Measurements from ENCODE around the gene VWA3A.

The VWA3A gene

GRCh38 chr16:22071331-22071910 lies 20.9 kb upstream of the VWA3A start:
- DNase-seq (no peak), ATAC-seq (replicated peaks) (peak in 1 of 2 donors; percentile 31)
- Mint-ChIP-seq H3K27me3 (no peaks in the 10 kb centered on the region), H3K9me3 (peaks cover 4 to 5% of the 10 kb centered on the region in 2 donors), H3K4me1 (peaks cover 0 to 5% of the 10 kb centered on the region in 2 donors), H3K27ac (no peak overlapping the region), H3K4me3 (no peak overlapping the region), H3K36me3 (peaks cover 9 to 11% of the 10 kb centered on the region in 2 donors)

DNA sequence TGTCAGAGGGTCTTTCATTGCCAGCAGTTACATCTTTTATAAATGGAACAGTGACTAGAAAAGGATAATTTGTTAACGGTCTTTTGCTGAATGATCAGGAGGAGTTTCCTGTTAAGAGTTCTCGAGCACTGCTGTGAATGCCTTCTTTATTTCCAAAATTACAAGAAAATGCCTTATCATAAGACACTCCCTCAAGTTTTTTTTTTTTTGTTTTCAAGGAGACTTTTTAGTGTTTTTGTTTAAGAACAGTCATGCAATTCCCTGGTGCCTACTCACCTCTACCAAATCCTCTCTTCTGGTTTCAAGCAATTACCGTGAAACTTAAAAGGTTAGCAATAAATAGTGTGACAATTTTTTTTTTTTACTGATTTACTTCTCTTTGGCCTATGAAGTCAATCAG lies 19.0 kb upstream of the VWA3A start:
- Mint-ChIP-seq H3K36me3 (no peaks in the 10 kb centered on the region), H3K27ac (no peak overlapping the region), H3K4me3 (no peak overlapping the region), H3K4me1 (peaks cover 0 to 5% of the 10 kb centered on the region in 2 donors), H3K27me3 (no peaks in the 10 kb centered on the region), H3K9me3 (no peaks in the 10 kb centered on the region)
- ATAC-seq (replicated peaks): no peak
- DNase-seq: no peak

GRCh38 chr16:22075043-22075757 lies 17.1 kb upstream of the VWA3A start:
- ATAC-seq (replicated peaks) (peak in 1 of 2 donors; percentile 10), DNase-seq (no peak)

DNA sequence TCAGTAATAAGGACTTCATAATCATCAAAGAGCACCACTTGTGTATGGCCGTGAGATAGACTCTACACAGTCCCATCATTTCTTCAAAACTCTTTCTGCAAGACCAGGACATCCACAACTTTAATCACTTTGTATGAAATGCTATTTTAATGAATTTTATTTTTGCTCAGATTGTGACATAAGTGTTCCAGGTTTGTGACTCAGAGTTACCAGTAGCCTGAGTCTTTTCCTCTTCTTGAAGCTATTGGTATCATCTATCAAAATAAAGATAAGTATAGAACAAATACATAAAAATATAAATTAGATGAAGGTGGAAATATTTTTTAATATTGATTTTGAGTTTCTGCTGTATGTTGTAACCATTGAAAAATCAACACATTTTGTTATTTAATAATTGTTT lies 16.6 kb upstream of the VWA3A start:
- H3K9me3 Mint-ChIP-seq: no peaks in the 10 kb centered on the region
- DNase-seq (no peak), ATAC-seq (replicated peaks) (no peak)
- H3K4me3 Mint-ChIP-seq: no peak overlapping the region
- no peak overlapping the region for H3K27ac Mint-ChIP-seq
- H3K36me3 Mint-ChIP-seq: peaks cover 0 to 1% of the 10 kb centered on the region in 2 donors
- peaks cover 0 to 5% of the 10 kb centered on the region in 2 donors for H3K4me1 Mint-ChIP-seq
- no peaks in the 10 kb centered on the region for H3K27me3 Mint-ChIP-seq

More at GRCh38 chr16:22075043-22075757, 17.1 kb upstream of the VWA3A start:
- Mint-ChIP-seq H3K36me3 (no peaks in the 10 kb centered on the region), H3K9me3 (no peaks in the 10 kb centered on the region), H3K4me3 (no peak overlapping the region), H3K4me1 (peaks cover 0 to 5% of the 10 kb centered on the region in 2 donors), H3K27me3 (no peaks in the 10 kb centered on the region), H3K27ac (no peak overlapping the region)

GRCh38 chr16:22077700-22078313 lies 14.5 kb upstream of the VWA3A start:
- Mint-ChIP-seq H3K4me3 (no peak overlapping the region), H3K27ac (no peak overlapping the region), H3K9me3 (no peaks in the 10 kb centered on the region), H3K36me3 (peaks cover 1 to 4% of the 10 kb centered on the region in 2 donors), H3K27me3 (no peaks in the 10 kb centered on the region), H3K4me1 (peaks cover 0 to 5% of the 10 kb centered on the region in 2 donors)
- DNase-seq (peak; percentile 48), ATAC-seq (replicated peaks) (peak; percentile 82 to 84)

DNA sequence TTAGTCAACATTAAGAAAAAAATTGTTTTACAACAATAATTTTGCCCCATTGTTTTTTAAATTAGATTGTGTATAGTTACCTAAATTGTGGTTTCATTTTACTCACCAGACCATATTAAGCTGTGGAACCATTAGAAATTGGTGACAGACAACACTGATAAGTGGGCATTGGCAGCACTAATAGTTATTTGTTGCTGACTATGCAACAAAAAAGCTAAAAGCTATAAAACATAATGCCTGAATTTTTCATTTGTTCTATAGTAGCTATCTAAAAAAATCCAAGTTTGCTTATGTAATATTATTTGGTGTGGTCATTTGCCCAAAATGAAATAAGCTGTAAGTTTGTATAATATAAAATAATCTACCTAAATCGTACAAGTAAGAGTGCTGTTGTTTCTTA lies 13.7 kb upstream of the VWA3A start:
- peaks cover 1 to 4% of the 10 kb centered on the region in 2 donors for H3K36me3 Mint-ChIP-seq
- H3K4me3 Mint-ChIP-seq: no peak overlapping the region
- H3K4me1 Mint-ChIP-seq: peaks cover 0 to 5% of the 10 kb centered on the region in 2 donors
- no peak for ATAC-seq (replicated peaks)
- no peak overlapping the region for H3K27ac Mint-ChIP-seq
- no peaks in the 10 kb centered on the region for H3K9me3 Mint-ChIP-seq
- H3K27me3 Mint-ChIP-seq: no peaks in the 10 kb centered on the region
- DNase-seq: no peak

GRCh38 chr16:22081050-22081449 lies 11.3 kb upstream of the VWA3A start:
- peaks cover 6 to 13% of the 10 kb centered on the region in 2 donors for H3K36me3 Mint-ChIP-seq
- H3K27me3 Mint-ChIP-seq: no peaks in the 10 kb centered on the region
- H3K9me3 Mint-ChIP-seq: no peaks in the 10 kb centered on the region
- ATAC-seq (replicated peaks): no peak
- peaks cover 0 to under 1% of the 10 kb centered on the region in 2 donors for H3K4me1 Mint-ChIP-seq
- DNase-seq: no peak
- no peak overlapping the region for H3K4me3 Mint-ChIP-seq
- H3K27ac Mint-ChIP-seq: no peak overlapping the region

GRCh38 chr16:22086440-22086839 lies 5.9 kb upstream of the VWA3A start:
- no peak overlapping the region for H3K4me3 Mint-ChIP-seq
- H3K27me3 Mint-ChIP-seq: no peaks in the 10 kb centered on the region
- H3K27ac Mint-ChIP-seq: no peak overlapping the region
- peaks cover 9 to 24% of the 10 kb centered on the region in 2 donors for H3K36me3 Mint-ChIP-seq
- no peaks in the 10 kb centered on the region for H3K9me3 Mint-ChIP-seq
- no peak for DNase-seq
- peaks cover 4% of the 10 kb centered on the region in 2 donors for H3K4me1 Mint-ChIP-seq
- ATAC-seq (replicated peaks): no peak

DNA sequence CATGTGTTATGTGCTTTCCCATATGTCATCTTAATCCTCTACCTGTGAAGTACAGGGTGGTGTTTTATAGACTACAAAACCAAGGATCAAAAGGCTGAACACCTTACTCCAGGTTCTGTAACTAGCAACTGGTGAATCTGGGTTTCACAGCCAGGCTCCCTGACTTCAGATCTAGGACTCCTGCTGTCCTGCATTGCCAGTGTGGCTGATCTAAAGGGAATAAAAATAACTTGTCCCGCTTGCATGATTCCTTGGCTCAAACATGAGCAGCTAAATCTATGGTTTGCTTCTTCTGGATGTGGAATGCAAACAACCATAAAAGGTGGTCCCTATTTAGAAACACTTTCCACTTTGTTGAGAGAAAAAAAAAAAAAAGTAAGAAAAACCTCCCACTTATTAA lies 3.7 kb upstream of the VWA3A start:
- Mint-ChIP-seq H3K4me3 (no peak overlapping the region), H3K36me3 (peaks cover 9 to 20% of the 10 kb centered on the region in 2 donors)

DNA sequence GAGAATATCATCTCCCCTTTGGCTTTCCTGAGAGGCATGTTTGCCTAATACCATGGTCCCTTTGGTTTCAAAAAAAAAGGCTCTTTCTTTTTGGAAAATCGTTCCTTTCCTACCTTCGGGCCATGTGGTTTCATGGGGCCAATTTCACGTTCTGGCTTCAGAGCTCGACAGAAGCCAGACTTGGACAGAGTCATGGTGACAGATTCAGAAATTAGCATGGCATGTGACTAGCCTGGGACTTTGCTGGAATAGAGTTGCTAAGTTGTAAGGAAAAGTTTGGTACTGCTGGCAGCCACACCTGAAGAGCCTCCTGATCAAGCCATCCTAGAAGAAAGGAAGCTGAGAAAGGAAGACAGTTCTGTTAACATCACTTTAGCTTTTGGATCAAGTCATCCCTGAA lies 2.4 kb upstream of the VWA3A start:
- Mint-ChIP-seq H3K9me3 (no peaks in the 10 kb centered on the region), H3K27me3 (peaks cover under 1 to 1% of the 10 kb centered on the region in 2 donors), H3K27ac (no peak overlapping the region), H3K4me3 (no peak overlapping the region), H3K36me3 (peaks cover 9 to 20% of the 10 kb centered on the region in 2 donors), H3K4me1 (peaks cover 4 to 10% of the 10 kb centered on the region in 2 donors)
- DNase-seq (no peak), ATAC-seq (replicated peaks) (no peak)

More for the DNA sequence above, 3.7 kb upstream of the VWA3A start:
- Mint-ChIP-seq H3K4me1 (peaks cover 4% of the 10 kb centered on the region in 2 donors), H3K9me3 (no peaks in the 10 kb centered on the region), H3K27ac (no peak overlapping the region), H3K27me3 (no peaks in the 10 kb centered on the region)
- DNase-seq (no peak), ATAC-seq (replicated peaks) (no peak)

GRCh38 chr16:22091721-22092120 lies 620 bp upstream of the VWA3A start:
- no peak for ATAC-seq (replicated peaks)
- Mint-ChIP-seq H3K27me3 (peaks cover 5 to 6% of the 10 kb centered on the region in 2 donors), H3K27ac (no peak overlapping the region), H3K4me3 (no peak overlapping the region), H3K4me1 (peaks cover 0 to 10% of the 10 kb centered on the region in 2 donors), H3K36me3 (peaks cover 2 to 6% of the 10 kb centered on the region in 2 donors), H3K9me3 (no peaks in the 10 kb centered on the region)
- no peak for DNase-seq

DNA sequence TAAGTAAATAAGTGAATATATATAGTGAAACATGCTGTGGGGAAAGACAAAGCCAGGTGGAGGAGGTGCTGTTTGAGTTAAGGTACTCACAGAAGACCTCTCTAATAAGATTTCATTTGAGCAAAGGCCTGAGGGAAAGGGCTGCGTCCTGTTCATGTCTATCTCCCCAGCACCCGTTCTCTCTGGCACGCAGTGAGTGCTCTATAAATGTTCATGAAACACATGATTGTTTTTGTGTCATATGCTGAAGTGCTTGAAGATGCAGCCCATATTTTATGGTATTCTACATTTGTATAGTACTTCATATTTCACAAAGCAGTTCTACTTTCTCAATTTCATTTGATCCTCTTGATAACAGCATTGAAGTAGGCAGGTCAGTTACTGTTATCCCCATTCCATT lies 990 bp downstream of the VWA3A start:
- DNase-seq: no peak
- no peak for ATAC-seq (replicated peaks)
- Mint-ChIP-seq H3K27ac (peak overlapping the region; percentile 4), H3K9me3 (no peaks in the 10 kb centered on the region), H3K36me3 (peaks cover 2 to 4% of the 10 kb centered on the region in 2 donors), H3K4me3 (no peak overlapping the region), H3K27me3 (peaks cover 5 to 6% of the 10 kb centered on the region in 2 donors), H3K4me1 (peaks cover 0 to 10% of the 10 kb centered on the region in 2 donors)

GRCh38 chr16:22093996-22094395 lies 1.7 kb downstream of the VWA3A start:
- peak; percentile 68 to 82 for ATAC-seq (replicated peaks)
- Mint-ChIP-seq H3K4me1 (peaks cover 2 to 8% of the 10 kb centered on the region in 2 donors), H3K9me3 (no peaks in the 10 kb centered on the region), H3K4me3 (no peak overlapping the region), H3K36me3 (peaks cover under 1 to 4% of the 10 kb centered on the region in 2 donors), H3K27ac (no peak overlapping the region), H3K27me3 (peaks cover 5 to 6% of the 10 kb centered on the region in 2 donors)
- no peak for DNase-seq

DNA sequence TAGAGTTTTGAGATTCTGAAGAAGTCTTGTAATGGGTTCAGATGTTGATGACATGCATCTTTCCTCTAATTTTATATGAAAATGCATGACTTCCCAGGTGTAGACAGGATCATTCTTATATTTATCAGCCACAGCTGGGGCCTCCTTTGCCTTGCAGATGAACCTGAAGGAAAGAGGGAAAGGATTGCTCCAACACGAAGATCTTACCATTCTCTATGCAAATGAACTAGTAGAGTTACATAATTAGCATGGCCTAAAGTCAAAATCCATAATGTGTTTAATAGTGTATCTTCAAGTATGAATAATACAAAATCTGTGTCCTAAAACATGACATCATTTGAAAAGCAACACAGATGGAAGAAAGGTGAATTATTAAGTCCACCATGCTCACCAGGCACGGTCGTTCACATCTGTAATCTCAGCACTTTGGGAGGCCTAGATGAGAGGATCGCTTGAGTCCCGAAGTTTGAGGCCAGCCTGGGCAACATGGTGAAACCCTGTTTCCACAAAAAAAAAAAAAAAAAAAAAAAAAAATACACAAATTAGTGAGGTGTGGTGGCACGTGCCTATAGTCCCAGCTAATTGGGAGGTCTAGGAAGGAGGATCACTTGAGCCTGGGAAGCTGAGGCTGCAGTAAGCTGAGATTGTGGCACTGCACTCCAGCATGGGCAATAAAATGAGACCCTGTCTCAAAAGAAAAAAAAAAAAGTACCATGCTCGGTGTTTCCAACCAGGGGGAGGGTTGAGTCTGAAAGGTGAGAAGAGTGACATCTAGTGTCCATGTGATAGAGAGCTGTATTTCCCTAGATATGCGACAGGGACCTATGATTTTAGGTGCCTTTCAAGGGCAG lies 6.3 kb downstream of the VWA3A start:
- Mint-ChIP-seq H3K4me1 (peaks cover 4 to 5% of the 10 kb centered on the region in 2 donors), H3K27ac (no peak overlapping the region), H3K36me3 (peaks cover 2 to 3% of the 10 kb centered on the region in 2 donors), H3K4me3 (peak overlapping the region; percentile 57 to 67), H3K9me3 (peaks cover 0 to 2% of the 10 kb centered on the region in 2 donors), H3K27me3 (peaks cover 5 to 6% of the 10 kb centered on the region in 2 donors)
- ATAC-seq (replicated peaks) (peak; percentile 90 to 95), DNase-seq (no peak)
